Measurements from ENCODE around the gene C6orf62.

GRCh38 chr6:24666641-24667377 is 52.1 kb downstream of the C6orf62 start, which contains the start of the genes ACOT13 and TDP2:
- TF ChIP-seq CTCF (IDR thresholded peaks at IDR 0.05; ENCODE audit: low read depth, low read length) (peak; percentile 11; the same call in 1 of the 2 replicates), EZH2phosphoT487 (IDR thresholded peaks at IDR 0.05; ENCODE audit: low read depth) (no peak)
